Colonic mucosa (tissue), 4 donors: ENCODE results near the gene VPS37C. TPM values are rescaled to one million over a fixed set of nuclear protein-coding genes. Genes with fewer than 3 reads are reported as not detected.
"Not testable (repeated sequence)": the region's sequence is repeated elsewhere in the genome, so short reads cannot be mapped to it uniquely, and the experiment has no call there.

Experiments used
- DNase-seq: peaks from one replicate; pipeline ENCODE4 v3.0.0-alpha.2; 2020
- H3K27ac ChIP-seq: fragments of 200-600 bp; one replicate; pipeline ENCODE4 v1.8.0; 2021
- H3K27me3 ChIP-seq: fragments of 200-600 bp; one replicate; pipeline ENCODE4 v1.8.0; 2021
- H3K36me3 ChIP-seq: fragments of 200-600 bp; one replicate; pipeline ENCODE4 v1.8.0; 2021
- H3K4me1 ChIP-seq: fragments of 200-600 bp; one replicate; pipeline ENCODE4 v1.8.0; 2021; ENCODE audit warnings: mild to moderate bottlenecking
- H3K4me3 ChIP-seq: fragments of 200-600 bp; one replicate; pipeline ENCODE4 v1.8.0; 2021
- H3K9ac ChIP-seq, 2 donors: one replicate each; pipeline ENCODE4 v1.7.0; 2013; ENCODE audit warnings: control low read depth in 2 of 2, low read depth in 2 of 2, low read length in 2 of 2
- H3K9me3 ChIP-seq: fragments of 200-600 bp; one replicate; pipeline ENCODE4 v1.8.0; 2021
- CTCF ChIP-seq: fragments of 200-600 bp; IDR thresholded peaks from one replicate; pipeline ENCODE4 v1.8.0; 2022; ENCODE audit warnings: antibody characterized with exemption, mild to moderate bottlenecking
- intact Hi-C: fragments of 100-400 bp; cut with DNase I; formaldehyde crosslinking; loops from one replicate; pipeline ENCODE4 v1.14.1; 2022
- total RNA-seq, 2 donors: library from RNA; stranded (reverse); fragmentation: NEBNext Ultra II Directional in 1 of 2; extraction: Animal tissue kit (Norgen Biotek cat#: 25700) in 1 of 2; gene quantifications; one replicate each; pipeline ENCODE4 v1.2.1, GENCODE V29; 2021
- donor health status: healthy.
- donor health status: DM: no; HTN: no; CAD: no.
- donor health status: DM: no; HTN: no; CAD: no.

Gene VPS37C
- total RNA-seq, 2 donors from 2014 or later, result 26.8 to 35.4 TPM

GRCh38 chr11:61168042-61168688, 6.9 kb upstream of the VPS37C start:
- no peak for DNase-seq
- Histone ChIP-seq H3K4me3 (no peak overlapping the region), H3K36me3 (no peaks in the 10 kb centered on the region), H3K9me3 (no peaks in the 10 kb centered on the region), H3K9ac (no peak overlapping the region), H3K4me1 (no peaks in the 10 kb centered on the region), H3K27ac (no peak overlapping the region), H3K27me3 (no peaks in the 10 kb centered on the region)
- no peak for TF ChIP-seq CTCF
- intact Hi-C loops, result no loop called here

DNA sequence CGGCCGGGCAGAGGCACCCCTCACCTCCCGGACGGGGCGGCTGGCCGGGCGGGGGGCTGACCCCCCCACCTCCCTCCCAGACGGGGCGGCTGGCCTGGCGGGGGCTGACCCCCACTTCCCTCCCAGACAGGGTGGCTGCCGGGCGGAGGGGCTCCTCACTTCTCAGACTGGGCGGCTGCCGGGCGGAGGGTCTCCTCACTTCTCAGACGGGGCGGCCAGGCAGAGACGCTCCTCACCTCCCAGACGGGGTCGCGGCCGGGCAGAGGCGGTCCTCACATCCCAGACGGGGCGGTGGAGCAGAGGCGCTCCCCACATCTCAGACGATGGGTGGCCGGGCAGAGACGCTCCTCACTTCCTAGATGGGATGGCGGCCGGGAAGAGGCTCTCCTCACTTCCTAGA, 5.1 kb upstream of the VPS37C start:
- H3K27ac ChIP-seq, intact Hi-C loops, H3K9ac ChIP-seq, H3K36me3 ChIP-seq, H3K9me3 ChIP-seq, H3K27me3 ChIP-seq, DNase-seq, H3K4me1 ChIP-seq, H3K4me3 ChIP-seq: not testable (repeated sequence)

GRCh38 chr11:61165785-61166184, 4.6 kb upstream of the VPS37C start:
- intact Hi-C loops, H3K27ac ChIP-seq: not testable (repeated sequence)

DNA sequence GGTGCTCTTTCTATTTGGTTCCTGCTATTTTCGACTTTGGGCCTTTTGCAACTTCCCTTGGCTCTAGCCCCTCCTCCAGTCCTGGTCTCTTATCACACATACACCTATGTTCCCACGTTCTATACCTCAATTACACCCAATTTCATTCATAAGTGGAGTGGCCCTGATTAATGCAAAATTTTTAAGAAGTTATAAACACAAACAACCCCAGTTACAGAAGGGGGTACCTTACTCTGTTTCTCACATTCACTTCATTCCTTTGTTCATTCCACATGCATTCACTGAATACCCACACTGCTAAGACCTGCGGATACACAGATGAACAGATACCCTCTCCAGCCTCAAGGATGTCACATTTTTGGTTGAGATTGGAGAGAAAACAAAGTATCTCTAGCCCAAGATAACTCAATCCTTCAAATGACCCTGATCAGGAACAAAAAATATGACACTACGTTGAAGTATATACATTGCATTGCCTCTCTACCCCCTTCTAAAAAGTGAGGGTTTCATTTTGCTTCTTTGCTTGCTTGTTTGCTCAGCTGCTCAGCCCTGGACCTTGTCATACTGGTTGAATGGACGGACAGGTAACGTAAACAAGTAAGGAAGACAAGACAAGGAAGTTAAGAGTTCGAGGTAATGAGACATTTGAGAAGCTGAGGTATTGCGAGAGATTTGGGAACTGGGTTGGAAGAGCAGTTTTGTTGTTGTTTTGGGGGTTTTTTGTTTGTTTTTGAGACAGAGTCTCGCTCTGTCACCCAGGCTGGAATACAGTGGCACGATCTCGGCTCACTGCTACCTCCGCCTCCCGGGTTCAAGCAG, 3.6 kb upstream of the VPS37C start:
- no peaks in the 10 kb centered on the region for H3K27me3 ChIP-seq
- no peak for TF ChIP-seq CTCF
- no peak overlapping the region for H3K9ac ChIP-seq
- H3K9me3 ChIP-seq, result no peaks in the 10 kb centered on the region
- no peaks in the 10 kb centered on the region for H3K36me3 ChIP-seq
- no peak for DNase-seq
- intact Hi-C loops, result no loop called here
- no peak overlapping the region for H3K4me3 ChIP-seq
- no peaks in the 10 kb centered on the region for H3K4me1 ChIP-seq
- peak overlapping the region; percentile 16 for H3K27ac ChIP-seq

More at GRCh38 chr11:61165785-61166184, 4.6 kb upstream of the VPS37C start:
- H3K27me3 ChIP-seq, H3K36me3 ChIP-seq, H3K9me3 ChIP-seq, H3K4me1 ChIP-seq, H3K4me3 ChIP-seq, H3K9ac ChIP-seq, DNase-seq: not testable (repeated sequence)

DNA sequence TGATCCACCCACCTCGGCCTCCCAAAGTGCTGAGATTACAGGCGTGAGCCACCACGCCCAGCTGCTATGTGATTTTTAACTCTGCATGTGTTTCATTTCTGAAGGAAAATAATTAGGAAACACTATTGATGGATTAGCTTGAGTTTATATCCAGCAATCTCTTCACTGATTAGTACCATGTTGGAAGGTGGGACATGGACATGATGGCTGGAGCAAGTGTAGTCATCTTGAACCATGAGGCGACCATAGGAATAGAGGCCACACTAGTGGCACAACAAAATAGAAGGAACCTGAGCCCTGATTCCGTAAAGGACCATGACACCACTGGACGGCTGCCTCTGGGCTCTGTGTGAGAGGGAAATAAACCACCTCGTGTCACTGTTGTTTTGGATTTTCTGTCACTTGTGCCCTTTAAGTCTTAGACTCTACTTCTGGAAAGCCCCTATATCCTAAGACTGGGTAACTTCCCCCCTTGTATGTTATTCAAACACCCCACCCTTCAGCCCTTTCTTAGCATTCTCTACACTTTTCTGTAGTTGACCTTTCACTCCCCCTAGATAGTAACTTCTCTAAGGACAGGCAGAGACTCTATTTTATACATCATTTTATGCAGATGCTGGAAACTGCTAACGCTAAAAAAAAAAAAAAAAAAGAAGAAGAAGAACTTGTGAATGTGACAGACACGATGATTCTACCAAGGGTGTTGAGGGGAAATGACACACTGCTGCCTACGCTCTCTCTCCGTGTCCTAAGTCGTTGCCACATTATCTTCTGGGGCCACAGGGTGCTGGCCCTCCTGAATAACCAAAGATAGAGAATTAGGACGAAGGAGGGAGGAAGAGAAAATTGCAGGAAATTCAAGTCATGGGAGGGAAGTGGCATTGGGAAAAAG, 2.7 kb upstream of the VPS37C start:
- H3K4me1 ChIP-seq, result no peaks in the 10 kb centered on the region
- TF ChIP-seq CTCF, result no peak
- intact Hi-C loops, result no loop called here
- no peaks in the 10 kb centered on the region for H3K27me3 ChIP-seq
- no peak for DNase-seq
- no peak overlapping the region for H3K9ac ChIP-seq
- peak overlapping the region; percentile 16 for H3K27ac ChIP-seq
- H3K4me3 ChIP-seq, result no peak overlapping the region
- H3K9me3 ChIP-seq, result no peaks in the 10 kb centered on the region
- no peaks in the 10 kb centered on the region for H3K36me3 ChIP-seq

GRCh38 chr11:61163021-61163420, 1.8 kb upstream of the VPS37C start:
- no peak overlapping the region for H3K9ac ChIP-seq
- no peak for TF ChIP-seq CTCF
- no peaks in the 10 kb centered on the region for H3K36me3 ChIP-seq
- intact Hi-C loops, result no loop called here
- H3K27me3 ChIP-seq, result no peaks in the 10 kb centered on the region
- no peaks in the 10 kb centered on the region for H3K4me1 ChIP-seq
- H3K27ac ChIP-seq, result no peak overlapping the region
- no peak overlapping the region for H3K4me3 ChIP-seq
- no peaks in the 10 kb centered on the region for H3K9me3 ChIP-seq
- DNase-seq, result no peak
